ENCODE data around the gene SYNPO2. TPM values are rescaled to one million over a fixed set of nuclear protein-coding genes. Genes with fewer than 3 reads are reported as not detected.

Gene SYNPO2
- total and polyA plus RNA-seq, 2 donors (not counting 1 experiment from before 2014, with no cell fraction given): 0.03 to 0.20 TPM

DNA sequence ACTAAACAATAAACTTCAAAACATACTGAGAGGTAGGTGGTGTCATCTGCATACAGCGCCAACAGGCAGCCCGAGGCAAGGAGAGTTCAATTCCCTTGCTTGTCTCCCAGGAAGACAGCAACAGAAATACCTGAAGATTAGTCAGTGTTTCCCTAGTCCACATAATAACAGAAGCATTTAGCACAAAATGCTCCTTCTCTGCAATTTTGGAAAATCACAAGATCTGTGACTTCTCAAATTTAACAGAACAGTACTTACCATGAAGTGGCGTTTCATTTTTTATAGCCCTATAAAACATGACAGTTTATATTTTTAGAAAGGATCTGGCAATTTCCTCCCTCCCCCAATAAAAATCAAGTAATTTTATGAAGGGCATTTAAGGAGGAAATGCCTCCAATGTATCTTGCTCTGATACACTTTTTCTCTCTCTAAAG is 179.9 kb downstream of the SYNPO2 start:
- H3K4me1 Mint-ChIP-seq: no peaks in the 10 kb centered on the region
- CTCF ChIA-PET: no interaction called here
- no peaks in the 10 kb centered on the region for H3K79me2 ChIP-seq (ENCODE audit: control insufficient read depth, insufficient read depth, low read length)

DNA sequence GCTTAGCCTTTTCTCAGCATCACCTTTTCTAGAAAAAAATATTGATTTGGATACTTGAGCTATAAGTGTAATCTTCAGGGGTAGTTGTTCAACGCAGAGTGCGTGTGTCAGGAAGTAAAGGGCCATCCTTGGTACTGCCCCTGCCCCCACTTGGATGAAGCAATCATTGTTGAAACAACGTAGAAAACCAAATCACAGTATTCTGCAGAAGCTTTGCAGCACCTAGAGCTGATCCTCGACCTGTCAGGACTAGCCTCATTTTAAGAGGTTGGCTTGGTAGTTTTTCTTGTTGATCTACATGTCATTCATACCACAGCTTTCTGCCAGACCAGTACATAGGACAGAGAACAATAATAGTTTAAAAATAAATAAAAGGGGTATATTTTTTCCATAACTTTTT is 181.6 kb downstream of the SYNPO2 start:
- H3K9me3 Mint-ChIP-seq (ENCODE audit: insufficient read depth): no peaks in the 10 kb centered on the region
- Histone ChIP-seq H3K9ac (ENCODE audit: low read length) (no peak overlapping the region), H3K36me3 (replicated peaks in 1 of 2; ENCODE audit: control extremely low read depth in 1 of 2, control insufficient read depth in 1 of 2, extremely low read depth in 1 of 2, insufficient read depth in 2 of 2, low read length in 1 of 2) (no peaks in the 10 kb centered on the region), H3K4me2 (replicated peaks; ENCODE audit: low read depth, low read length, poor library complexity, severe bottlenecking) (no peak overlapping the region), H3K9me3 (ENCODE audit: control extremely low read depth in 1 of 3, control insufficient read depth in 2 of 3, insufficient read depth in 1 of 3, low read length in 2 of 3) (no peaks in the 10 kb centered on the region), H3K27ac (ENCODE audit: low read length in 2 of 2) (no peak overlapping the region), H3K27me3 (replicated peaks in 1 of 4; ENCODE audit: control extremely low read depth in 1 of 4, control insufficient read depth in 3 of 4, insufficient read depth in 4 of 4, low read length in 3 of 4) (peaks cover 0 to 7% (median 2%) of the 10 kb centered on the region in 4 experiments), H3K4me1 (ENCODE audit: control insufficient read depth in 2 of 2, insufficient read depth in 2 of 2, low read length in 2 of 2) (no peaks in the 10 kb centered on the region), H2AFZ (ENCODE audit: insufficient read depth, low read depth, low read length, poor library complexity, severe bottlenecking) (no peak overlapping the region), H3K79me2 (ENCODE audit: control insufficient read depth, insufficient read depth, low read length) (no peaks in the 10 kb centered on the region), H4K20me1 (ENCODE audit: control insufficient read depth, insufficient read depth, low read length, poor library complexity, severe bottlenecking) (no peaks in the 10 kb centered on the region), H3K4me3 (ENCODE audit: control extremely low read depth in 1 of 5, extremely low read depth in 1 of 5, insufficient read depth in 1 of 5, low read depth in 2 of 5, low read length in 4 of 5) (no peak overlapping the region)
- ATAC-seq (ENCODE audit: low read depth): no peak
- ChIA-PET CTCF (interaction anchor here (0.5 kb wide), 1 partner anchor 245 kb away, joined by 5 read pairs; no protein-coding TSS in a partner anchor), POLR2A (no interaction called here)
- peaks cover 28% of the 10 kb centered on the region for H3K27me3 Mint-ChIP-seq
- no peak overlapping the region for H3K27ac Mint-ChIP-seq
- H3K4me1 Mint-ChIP-seq: no peaks in the 10 kb centered on the region
- WGBS (ENCODE audit: insufficient coverage): 88% methylated on average over 2 of the region's 4 CpGs
- no peak for TF ChIP-seq EZH2 (IDR thresholded peaks at IDR 0.05; ENCODE audit: borderline replicate concordance, insufficient read depth, low read depth, low read length, poor library complexity, severe bottlenecking)
- TF ChIP-seq, protein P1, sequence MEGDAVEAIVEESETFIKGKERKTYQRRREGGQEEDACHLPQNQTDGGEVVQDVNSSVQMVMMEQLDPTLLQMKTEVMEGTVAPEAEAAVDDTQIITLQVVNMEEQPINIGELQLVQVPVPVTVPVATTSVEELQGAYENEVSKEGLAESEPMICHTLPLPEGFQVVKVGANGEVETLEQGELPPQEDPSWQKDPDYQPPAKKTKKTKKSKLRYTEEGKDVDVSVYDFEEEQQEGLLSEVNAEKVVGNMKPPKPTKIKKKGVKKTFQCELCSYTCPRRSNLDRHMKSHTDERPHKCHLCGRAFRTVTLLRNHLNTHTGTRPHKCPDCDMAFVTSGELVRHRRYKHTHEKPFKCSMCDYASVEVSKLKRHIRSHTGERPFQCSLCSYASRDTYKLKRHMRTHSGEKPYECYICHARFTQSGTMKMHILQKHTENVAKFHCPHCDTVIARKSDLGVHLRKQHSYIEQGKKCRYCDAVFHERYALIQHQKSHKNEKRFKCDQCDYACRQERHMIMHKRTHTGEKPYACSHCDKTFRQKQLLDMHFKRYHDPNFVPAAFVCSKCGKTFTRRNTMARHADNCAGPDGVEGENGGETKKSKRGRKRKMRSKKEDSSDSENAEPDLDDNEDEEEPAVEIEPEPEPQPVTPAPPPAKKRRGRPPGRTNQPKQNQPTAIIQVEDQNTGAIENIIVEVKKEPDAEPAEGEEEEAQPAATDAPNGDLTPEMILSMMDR (IDR thresholded peaks at IDR 0.05): no peak
- no peak overlapping the region for H3K4me3 Mint-ChIP-seq
- intact Hi-C loops (cut with micrococcal nuclease): no loop called here
- no peak for DNase-seq

More for the DNA sequence above, 179.9 kb downstream of the SYNPO2 start:
- no peak overlapping the region for H3K9ac ChIP-seq (ENCODE audit: low read length)
- peaks cover 28% of the 10 kb centered on the region for H3K27me3 Mint-ChIP-seq
- no peak overlapping the region for H3K27ac Mint-ChIP-seq
- H2AFZ ChIP-seq (ENCODE audit: insufficient read depth, low read depth, low read length, poor library complexity, severe bottlenecking): no peak overlapping the region
- no peak overlapping the region for H3K4me3 Mint-ChIP-seq
- intact Hi-C loops (cut with micrococcal nuclease): no loop called here
- peaks cover 0 to 7% (median 2%) of the 10 kb centered on the region in 4 experiments for H3K27me3 ChIP-seq (replicated peaks in 1 of 4; ENCODE audit: control extremely low read depth in 1 of 4, control insufficient read depth in 3 of 4, insufficient read depth in 4 of 4, low read length in 3 of 4)
- TF ChIP-seq, protein P1 (IDR thresholded peaks at IDR 0.05): no peak
- no peak for TF ChIP-seq EZH2 (IDR thresholded peaks at IDR 0.05; ENCODE audit: borderline replicate concordance, insufficient read depth, low read depth, low read length, poor library complexity, severe bottlenecking)
- H3K4me2 ChIP-seq (replicated peaks; ENCODE audit: low read depth, low read length, poor library complexity, severe bottlenecking): no peak overlapping the region
- DNase-seq: no peak
- H3K9me3 Mint-ChIP-seq (ENCODE audit: insufficient read depth): no peaks in the 10 kb centered on the region
- no peak overlapping the region for H3K4me3 ChIP-seq (ENCODE audit: control extremely low read depth in 1 of 5, extremely low read depth in 1 of 5, insufficient read depth in 1 of 5, low read depth in 2 of 5, low read length in 4 of 5)
- H4K20me1 ChIP-seq (ENCODE audit: control insufficient read depth, insufficient read depth, low read length, poor library complexity, severe bottlenecking): no peaks in the 10 kb centered on the region
- H3K27ac ChIP-seq (ENCODE audit: low read length in 2 of 2): no peak overlapping the region
- no peaks in the 10 kb centered on the region for H3K36me3 ChIP-seq (replicated peaks in 1 of 2; ENCODE audit: control extremely low read depth in 1 of 2, control insufficient read depth in 1 of 2, extremely low read depth in 1 of 2, insufficient read depth in 2 of 2, low read length in 1 of 2)
- POLR2A ChIA-PET: no interaction called here
- H3K4me1 ChIP-seq (ENCODE audit: control insufficient read depth in 2 of 2, insufficient read depth in 2 of 2, low read length in 2 of 2): no peaks in the 10 kb centered on the region
- no peaks in the 10 kb centered on the region for H3K9me3 ChIP-seq (ENCODE audit: control extremely low read depth in 1 of 3, control insufficient read depth in 2 of 3, insufficient read depth in 1 of 3, low read length in 2 of 3)
- WGBS (ENCODE audit: insufficient coverage): 83% methylated on average over 2 of the region's 3 CpGs
- no peak for ATAC-seq (ENCODE audit: low read depth)

All from B cell (primary cell).